ENCODE data around the gene STX12. TPM values are rescaled to one million over a fixed set of nuclear protein-coding genes. Genes with fewer than 3 reads are reported as not detected.
"Not testable (repeated sequence)": the region's sequence is repeated elsewhere in the genome, so short reads cannot be mapped to it uniquely, and the experiment has no call there.

The STX12 gene
- total RNA-seq, 1 experiment from 2014 or later: 39.9 TPM

GRCh38 chr1:27824411-27824810 lies 51.4 kb downstream of the STX12 start:
- no peaks in the 10 kb centered on the region for H3K9me3 ChIP-seq (ENCODE audit: low read length)
- no peak overlapping the region for H3K9ac ChIP-seq (ENCODE audit: low read length)
- H3K36me3 ChIP-seq (ENCODE audit: insufficient read depth, low read length): peaks cover 21% of the 10 kb centered on the region
- H3K79me2 ChIP-seq (ENCODE audit: low read length): no peaks in the 10 kb centered on the region
- H3K27ac ChIP-seq (ENCODE audit: low read length): no peak overlapping the region
- no peak overlapping the region for H3K4me2 ChIP-seq (ENCODE audit: low read depth, low read length, poor library complexity, severe bottlenecking)
- H3K9me2 ChIP-seq (replicated peaks; ENCODE audit: insufficient read depth, low read length): no peaks in the 10 kb centered on the region
- no peaks in the 10 kb centered on the region for H4K20me1 ChIP-seq (ENCODE audit: insufficient read depth, low read depth, low read length)
- no peaks in the 10 kb centered on the region for H3K27me3 ChIP-seq (ENCODE audit: low read length)
- H2AFZ ChIP-seq (ENCODE audit: low read length): no peak overlapping the region
- H3K4me1 ChIP-seq (ENCODE audit: low read length): no peaks in the 10 kb centered on the region
- no peak for DNase-seq
- H3K4me3 ChIP-seq (ENCODE audit: low read length): no peak overlapping the region

- peak overlapping the region; percentile 70 for H3K27ac ChIP-seq (ENCODE audit: low read length)
- not testable (repeated sequence) for H2AFZ ChIP-seq (ENCODE audit: low read length); DNase-seq; H4K20me1 ChIP-seq (ENCODE audit: insufficient read depth, low read depth, low read length); H3K9me2 ChIP-seq (replicated peaks; ENCODE audit: insufficient read depth, low read length); H3K27me3 ChIP-seq (ENCODE audit: low read length); H3K9me3 ChIP-seq (ENCODE audit: low read length)
- peak overlapping the region; percentile 81 for H3K4me3 ChIP-seq (ENCODE audit: low read length)
- peaks cover 23% of the 10 kb centered on the region for H3K4me1 ChIP-seq (ENCODE audit: low read length)
- H3K36me3 ChIP-seq (ENCODE audit: insufficient read depth, low read length): peaks cover 18% of the 10 kb centered on the region; the same call in 1 of the 2 replicates
- H3K4me2 ChIP-seq (ENCODE audit: low read depth, low read length, poor library complexity, severe bottlenecking): peak overlapping the region; percentile 73
- H3K9ac ChIP-seq (ENCODE audit: low read length): peak overlapping the region; percentile 93
- peaks cover 39% of the 10 kb centered on the region for H3K79me2 ChIP-seq (ENCODE audit: low read length)
These were observed 56.4 kb downstream of the STX12 start for GRCh38 chr1:27829339-27829960.

- H3K27me3 ChIP-seq (ENCODE audit: low read length): no peaks in the 10 kb centered on the region
- H3K4me1 ChIP-seq (ENCODE audit: low read length): peaks cover 23% of the 10 kb centered on the region
- no peaks in the 10 kb centered on the region for H3K9me2 ChIP-seq (replicated peaks; ENCODE audit: insufficient read depth, low read length)
- H3K4me2 ChIP-seq (ENCODE audit: low read depth, low read length, poor library complexity, severe bottlenecking): peak within 1 kb of the TSS; percentile 73
- H2AFZ ChIP-seq (ENCODE audit: low read length): peak within 1 kb of the TSS; percentile 57; the same call in 1 of the 2 replicates
- no peaks in the 10 kb centered on the region for H4K20me1 ChIP-seq (ENCODE audit: insufficient read depth, low read depth, low read length)
- peaks cover 28% of the 10 kb centered on the region; the same call in 1 of the 2 replicates for H3K36me3 ChIP-seq (ENCODE audit: insufficient read depth, low read length)
- peak; percentile 99 for DNase-seq
- H3K27ac ChIP-seq (ENCODE audit: low read length): peak within 1 kb of the TSS; percentile 70
- H3K79me2 ChIP-seq (ENCODE audit: low read length): peaks cover 53% of the 10 kb centered on the region
- no peaks in the 10 kb centered on the region for H3K9me3 ChIP-seq (ENCODE audit: low read length)
- H3K4me3 ChIP-seq (ENCODE audit: low read length): peak within 1 kb of the TSS; percentile 81
- peak within 1 kb of the TSS; percentile 93 for H3K9ac ChIP-seq (ENCODE audit: low read length)
These were observed 57.8 kb downstream of the STX12 start, which contains the start of gene PPP1R8 for GRCh38 chr1:27830621-27831440. PPP1R8 (plus strand) TSS chr1:27830782; CDS start chr1:27830836, 54 bp downstream.

- Histone ChIP-seq H3K79me2 (ENCODE audit: low read length) (peaks cover 60% of the 10 kb centered on the region), H2AFZ (ENCODE audit: low read length) (no peak overlapping the region), H3K36me3 (ENCODE audit: insufficient read depth, low read length) (peaks cover 34% of the 10 kb centered on the region; the same call in 1 of the 2 replicates), H3K4me1 (ENCODE audit: low read length) (peaks cover 23% of the 10 kb centered on the region), H3K4me2 (ENCODE audit: low read depth, low read length, poor library complexity, severe bottlenecking) (peak overlapping the region; percentile 73), H3K4me3 (ENCODE audit: low read length) (peak overlapping the region; percentile 81), H3K27ac (ENCODE audit: low read length) (peak overlapping the region; percentile 70), H3K9me2 (replicated peaks; ENCODE audit: insufficient read depth, low read length) (no peaks in the 10 kb centered on the region), H4K20me1 (ENCODE audit: insufficient read depth, low read depth, low read length) (no peaks in the 10 kb centered on the region), H3K9ac (ENCODE audit: low read length) (peak overlapping the region; percentile 93), H3K27me3 (ENCODE audit: low read length) (no peaks in the 10 kb centered on the region), H3K9me3 (ENCODE audit: low read length) (no peaks in the 10 kb centered on the region)
- peak; percentile 61 for DNase-seq
These were observed 58.8 kb downstream of the STX12 start for GRCh38 chr1:27831568-27832410.

DNA sequence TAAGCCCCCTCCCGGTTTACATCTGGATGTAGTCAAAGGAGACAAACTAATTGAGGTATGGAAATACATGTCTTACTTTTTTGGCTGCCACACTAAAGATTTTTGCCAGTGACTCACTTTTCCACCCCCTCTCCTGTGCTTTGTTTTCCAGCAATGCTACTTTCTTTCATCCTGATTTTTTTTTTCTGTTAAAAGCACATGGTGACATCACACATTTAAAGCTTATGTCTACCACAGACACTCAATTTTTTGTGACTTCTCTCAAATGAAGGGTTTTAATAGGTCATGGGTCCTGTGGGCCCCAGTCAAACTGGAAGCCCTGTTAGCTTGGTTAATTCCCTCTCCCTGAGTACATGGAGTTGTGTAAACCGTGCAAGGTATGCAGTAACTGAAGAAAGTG lies 59.7 kb downstream of the STX12 start:
- H3K27me3 ChIP-seq (ENCODE audit: low read length): no peaks in the 10 kb centered on the region
- no peaks in the 10 kb centered on the region for H3K9me2 ChIP-seq (replicated peaks; ENCODE audit: insufficient read depth, low read length)
- no peaks in the 10 kb centered on the region for H3K9me3 ChIP-seq (ENCODE audit: low read length)
- peaks cover 36% of the 10 kb centered on the region; the same call in 1 of the 2 replicates for H3K36me3 ChIP-seq (ENCODE audit: insufficient read depth, low read length)
- peak overlapping the region; percentile 70; the same call in 1 of the 2 replicates for H3K27ac ChIP-seq (ENCODE audit: low read length)
- H3K79me2 ChIP-seq (ENCODE audit: low read length): peaks cover 63% of the 10 kb centered on the region
- H2AFZ ChIP-seq (ENCODE audit: low read length): no peak overlapping the region
- peak overlapping the region; percentile 81 for H3K4me3 ChIP-seq (ENCODE audit: low read length)
- H3K4me1 ChIP-seq (ENCODE audit: low read length): peaks cover 23% of the 10 kb centered on the region
- peak overlapping the region; percentile 73 for H3K4me2 ChIP-seq (ENCODE audit: low read depth, low read length, poor library complexity, severe bottlenecking)
- no peaks in the 10 kb centered on the region for H4K20me1 ChIP-seq (ENCODE audit: insufficient read depth, low read depth, low read length)
- peak overlapping the region; percentile 93; the same call in 1 of the 2 replicates for H3K9ac ChIP-seq (ENCODE audit: low read length)
- no peak for DNase-seq

- Histone ChIP-seq H3K9me2 (replicated peaks; ENCODE audit: insufficient read depth, low read length) (no peaks in the 10 kb centered on the region), H4K20me1 (ENCODE audit: insufficient read depth, low read depth, low read length) (no peaks in the 10 kb centered on the region), H3K9me3 (ENCODE audit: low read length) (no peaks in the 10 kb centered on the region), H3K4me2 (ENCODE audit: low read depth, low read length, poor library complexity, severe bottlenecking) (no peak overlapping the region), H3K27ac (ENCODE audit: low read length) (no peak overlapping the region), H3K27me3 (ENCODE audit: low read length) (no peaks in the 10 kb centered on the region), H3K9ac (ENCODE audit: low read length) (no peak overlapping the region), H3K79me2 (ENCODE audit: low read length) (peaks cover 66% of the 10 kb centered on the region), H3K4me1 (ENCODE audit: low read length) (peaks cover 23% of the 10 kb centered on the region), H3K4me3 (ENCODE audit: low read length) (no peak overlapping the region), H2AFZ (ENCODE audit: low read length) (no peak overlapping the region), H3K36me3 (ENCODE audit: insufficient read depth, low read length) (peaks cover 36% of the 10 kb centered on the region; the same call in 1 of the 2 replicates)
- DNase-seq: no peak
These were observed 60.5 kb downstream of the STX12 start for GRCh38 chr1:27833470-27833869.

- Histone ChIP-seq H3K4me2 (ENCODE audit: low read depth, low read length, poor library complexity, severe bottlenecking) (no peak overlapping the region), H3K36me3 (ENCODE audit: insufficient read depth, low read length) (peaks cover 46% of the 10 kb centered on the region), H4K20me1 (ENCODE audit: insufficient read depth, low read depth, low read length) (no peaks in the 10 kb centered on the region; the same call in 1 of the 2 replicates), H3K9me2 (replicated peaks; ENCODE audit: insufficient read depth, low read length) (no peaks in the 10 kb centered on the region), H3K4me1 (ENCODE audit: low read length) (peaks cover 18% of the 10 kb centered on the region), H3K27ac (ENCODE audit: low read length) (no peak overlapping the region), H2AFZ (ENCODE audit: low read length) (no peak overlapping the region), H3K79me2 (ENCODE audit: low read length) (peaks cover 76% of the 10 kb centered on the region), H3K9me3 (ENCODE audit: low read length) (no peaks in the 10 kb centered on the region), H3K9ac (ENCODE audit: low read length) (no peak overlapping the region), H3K4me3 (ENCODE audit: low read length) (no peak overlapping the region), H3K27me3 (ENCODE audit: low read length) (no peaks in the 10 kb centered on the region)
- no peak for DNase-seq
These were observed 62.0 kb downstream of the STX12 start for GRCh38 chr1:27835046-27835445.
